ENCODE results near the gene ARHGEF19.

Gene ARHGEF19

GRCh38 chr1:16235347-16235746 is 22.9 kb upstream of the ARHGEF19 start:
- H3K27ac ChIP-seq (replicated peaks; ENCODE audit: low read length): no peak overlapping the region
- H3K4me3 ChIP-seq (ENCODE audit: low read length in 2 of 2): no peak overlapping the region
- H3K27me3 ChIP-seq (ENCODE audit: control insufficient read depth in 3 of 3, insufficient read depth in 3 of 3, low read depth in 1 of 3, low read length in 3 of 3): no peaks in the 10 kb centered on the region
- no peak overlapping the region for H3K23ac ChIP-seq (ENCODE audit: low read depth, low read length, poor library complexity)
- H3K9me3 ChIP-seq (replicated peaks in 1 of 2; ENCODE audit: control insufficient read depth in 2 of 2, insufficient read depth in 1 of 2, low read depth in 1 of 2, low read length in 2 of 2): peaks cover 0 to 1% of the 10 kb centered on the region in 2 donors
- no peak overlapping the region for H2BK15ac ChIP-seq (ENCODE audit: low read length)
- no peak overlapping the region for H2AK5ac ChIP-seq (ENCODE audit: low read depth, low read length)
- no peak overlapping the region for H3K4me2 ChIP-seq (ENCODE audit: insufficient read depth, low read length, poor library complexity, severe bottlenecking)
- no peak overlapping the region for H2BK12ac ChIP-seq (ENCODE audit: low read length)
- H3K79me1 ChIP-seq (ENCODE audit: low read depth, low read length): no peaks in the 10 kb centered on the region
- no CpG with 5 or more reads among the region's 2 CpGs for WGBS, 2 donors (ENCODE audit: extremely low coverage in 2 of 2, insufficient read length in 2 of 2, insufficient replicate concordance in 1 of 2)
- H3K18ac ChIP-seq (ENCODE audit: low read length): no peak overlapping the region
- no peak overlapping the region for H3K4ac ChIP-seq (ENCODE audit: low read length)
- no peak overlapping the region for H2AFZ ChIP-seq (ENCODE audit: low read length)
- H2BK5ac ChIP-seq (ENCODE audit: low read length): no peak overlapping the region
- no peak overlapping the region for H3K9ac ChIP-seq (ENCODE audit: low read depth, low read length, poor library complexity)
- peaks cover 0 to 2% of the 10 kb centered on the region in 2 donors for H3K36me3 ChIP-seq (replicated peaks in 1 of 2; ENCODE audit: control insufficient read depth in 2 of 2, insufficient read depth in 2 of 2, low read length in 2 of 2)
- H2BK120ac ChIP-seq (ENCODE audit: low read depth, low read length): no peak overlapping the region
- H3K14ac ChIP-seq (ENCODE audit: low read length): no peak overlapping the region
- peaks cover 7 to 9% of the 10 kb centered on the region in 2 donors for H3K4me1 ChIP-seq (ENCODE audit: control insufficient read depth in 2 of 2, insufficient read depth in 1 of 2, low read depth in 1 of 2, low read length in 2 of 2)
- no peak overlapping the region for H4K91ac ChIP-seq (ENCODE audit: low read depth, low read length, poor library complexity)
- no peak overlapping the region for H4K8ac ChIP-seq (ENCODE audit: low read depth, low read length)
- DNase-seq (ENCODE audit: low spot score): no peak

GRCh38 chr1:16233431-16233830 is 21.0 kb upstream of the ARHGEF19 start:
- Histone ChIP-seq H2AFZ (ENCODE audit: low read length) (no peak overlapping the region), H3K9me3 (replicated peaks in 1 of 2; ENCODE audit: control insufficient read depth in 2 of 2, insufficient read depth in 1 of 2, low read depth in 1 of 2, low read length in 2 of 2) (peaks cover 0 to 1% of the 10 kb centered on the region in 2 donors), H3K23ac (ENCODE audit: low read depth, low read length, poor library complexity) (no peak overlapping the region), H2BK5ac (ENCODE audit: low read length) (no peak overlapping the region), H3K4me3 (ENCODE audit: low read length in 2 of 2) (no peak overlapping the region), H3K27ac (replicated peaks; ENCODE audit: low read length) (no peak overlapping the region), H3K4me2 (ENCODE audit: insufficient read depth, low read length, poor library complexity, severe bottlenecking) (no peak overlapping the region), H3K79me1 (ENCODE audit: low read depth, low read length) (no peaks in the 10 kb centered on the region), H3K9ac (ENCODE audit: low read depth, low read length, poor library complexity) (no peak overlapping the region), H3K36me3 (replicated peaks in 1 of 2; ENCODE audit: control insufficient read depth in 2 of 2, insufficient read depth in 2 of 2, low read length in 2 of 2) (peaks cover 0 to 2% of the 10 kb centered on the region in 2 donors), H3K4me1 (ENCODE audit: control insufficient read depth in 2 of 2, insufficient read depth in 1 of 2, low read depth in 1 of 2, low read length in 2 of 2) (peaks cover 7 to 9% of the 10 kb centered on the region in 2 donors), H3K18ac (ENCODE audit: low read length) (no peak overlapping the region), H2BK15ac (ENCODE audit: low read length) (no peak overlapping the region), H4K8ac (ENCODE audit: low read depth, low read length) (no peak overlapping the region), H2AK5ac (ENCODE audit: low read depth, low read length) (no peak overlapping the region), H2BK120ac (ENCODE audit: low read depth, low read length) (no peak overlapping the region), H3K4ac (ENCODE audit: low read length) (no peak overlapping the region), H3K14ac (ENCODE audit: low read length) (no peak overlapping the region), H3K27me3 (ENCODE audit: control insufficient read depth in 3 of 3, insufficient read depth in 3 of 3, low read depth in 1 of 3, low read length in 3 of 3) (peaks cover 1 to 12% (median 9%) of the 10 kb centered on the region in 3 experiments), H2BK12ac (ENCODE audit: low read length) (no peak overlapping the region), H4K91ac (ENCODE audit: low read depth, low read length, poor library complexity) (no peak overlapping the region)
- WGBS, 2 donors (ENCODE audit: extremely low coverage in 2 of 2, insufficient read length in 2 of 2, insufficient replicate concordance in 1 of 2): no CpG with 5 or more reads among the region's 8 CpGs
- DNase-seq (ENCODE audit: low spot score): no peak

DNA sequence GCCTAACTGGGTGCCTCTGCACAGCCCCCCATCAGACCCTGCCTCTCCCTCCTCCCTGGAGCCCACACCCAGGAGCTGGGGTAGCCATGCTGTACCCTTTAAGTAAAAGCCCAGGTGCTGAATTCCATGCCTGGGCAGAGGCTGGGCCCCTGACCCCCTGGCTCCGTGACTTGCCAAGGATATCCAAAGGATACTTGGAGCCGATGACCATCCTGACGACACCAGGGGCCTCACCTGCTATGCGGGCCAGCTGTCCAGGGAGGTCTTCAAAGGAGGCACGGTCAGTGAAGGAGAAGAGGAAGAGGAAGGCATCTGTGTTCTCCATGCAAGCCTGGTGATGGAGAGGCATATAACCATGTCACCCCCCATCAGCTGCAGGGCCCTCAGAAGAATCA is 19.9 kb upstream of the ARHGEF19 start:
- Histone ChIP-seq H3K4ac (ENCODE audit: low read length) (no peak overlapping the region), H3K4me2 (ENCODE audit: insufficient read depth, low read length, poor library complexity, severe bottlenecking) (no peak overlapping the region), H3K27me3 (ENCODE audit: control insufficient read depth in 3 of 3, insufficient read depth in 3 of 3, low read depth in 1 of 3, low read length in 3 of 3) (peaks cover 13 to 23% (median 20%) of the 10 kb centered on the region in 3 experiments), H3K14ac (ENCODE audit: low read length) (no peak overlapping the region), H2BK15ac (ENCODE audit: low read length) (no peak overlapping the region), H4K91ac (ENCODE audit: low read depth, low read length, poor library complexity) (peak overlapping the region; percentile 3), H3K4me1 (ENCODE audit: control insufficient read depth in 2 of 2, insufficient read depth in 1 of 2, low read depth in 1 of 2, low read length in 2 of 2) (peaks cover 7 to 9% of the 10 kb centered on the region in 2 donors), H2BK120ac (ENCODE audit: low read depth, low read length) (peak overlapping the region; percentile 22), H2AK5ac (ENCODE audit: low read depth, low read length) (no peak overlapping the region), H3K36me3 (replicated peaks in 1 of 2; ENCODE audit: control insufficient read depth in 2 of 2, insufficient read depth in 2 of 2, low read length in 2 of 2) (peaks cover 0 to 2% of the 10 kb centered on the region in 2 donors), H4K8ac (ENCODE audit: low read depth, low read length) (no peak overlapping the region), H3K79me1 (ENCODE audit: low read depth, low read length) (no peaks in the 10 kb centered on the region), H3K23ac (ENCODE audit: low read depth, low read length, poor library complexity) (peak overlapping the region; percentile 25), H2AFZ (ENCODE audit: low read length) (no peak overlapping the region), H3K18ac (ENCODE audit: low read length) (no peak overlapping the region), H2BK5ac (ENCODE audit: low read length) (no peak overlapping the region), H3K27ac (replicated peaks; ENCODE audit: low read length) (no peak overlapping the region), H3K9me3 (replicated peaks in 1 of 2; ENCODE audit: control insufficient read depth in 2 of 2, insufficient read depth in 1 of 2, low read depth in 1 of 2, low read length in 2 of 2) (peaks cover under 1 to 1% of the 10 kb centered on the region in 2 donors), H3K4me3 (ENCODE audit: low read length in 2 of 2) (no peak overlapping the region), H2BK12ac (ENCODE audit: low read length) (no peak overlapping the region), H3K9ac (ENCODE audit: low read depth, low read length, poor library complexity) (peak overlapping the region; percentile 37)
- no CpG with 5 or more reads among the region's 5 CpGs for WGBS, 2 donors (ENCODE audit: extremely low coverage in 2 of 2, insufficient read length in 2 of 2, insufficient replicate concordance in 1 of 2)
- no peak for DNase-seq (ENCODE audit: low spot score)

DNA sequence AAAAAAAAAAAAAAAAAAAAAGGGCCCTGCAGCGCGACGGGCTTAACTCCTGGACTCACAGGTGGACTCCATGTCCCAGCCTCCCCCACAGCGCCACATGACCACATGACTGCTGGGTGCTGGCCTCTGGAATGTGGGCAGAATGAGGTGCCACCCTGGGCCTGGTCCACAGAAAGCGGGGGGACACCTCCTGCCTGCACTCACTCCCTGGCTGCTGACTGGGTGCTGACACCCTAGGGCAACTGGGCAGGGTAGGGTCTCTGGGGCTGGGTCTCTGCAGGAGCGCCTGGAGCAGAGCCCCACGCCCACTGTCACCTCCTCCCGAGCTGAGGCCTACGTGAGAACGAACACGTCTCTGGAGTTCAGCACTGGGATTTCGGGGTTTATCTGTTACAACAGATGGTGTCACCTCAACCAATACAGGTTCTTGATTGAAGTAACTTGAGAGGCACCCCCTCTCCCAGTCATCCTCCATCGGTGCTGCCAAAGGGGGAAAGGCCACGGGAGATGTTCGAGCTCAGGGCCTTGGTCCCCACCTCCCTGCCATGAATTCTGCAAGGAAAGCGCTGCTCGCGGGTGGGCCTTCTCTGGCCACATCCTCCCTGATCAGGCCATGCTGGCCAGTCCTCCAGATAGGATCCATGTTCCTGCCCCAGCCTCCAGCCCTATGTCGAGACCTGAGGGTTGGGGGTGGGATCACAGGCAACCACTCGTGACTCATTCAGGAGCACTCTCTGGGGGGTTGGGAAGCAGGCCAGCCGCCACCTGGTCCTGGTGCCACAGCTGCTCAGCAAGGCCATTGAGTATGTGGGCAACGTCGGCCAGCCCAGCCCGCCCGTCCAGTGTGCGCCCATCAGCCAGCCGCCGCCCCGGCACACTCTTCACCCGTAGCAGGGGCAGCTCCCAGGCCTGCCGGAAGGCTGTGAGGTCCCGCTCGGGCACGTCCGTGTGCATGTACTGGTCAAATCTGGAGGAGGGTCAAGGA is 19.2 kb upstream of the ARHGEF19 start:
- H3K27ac ChIP-seq (replicated peaks; ENCODE audit: low read length): no peak overlapping the region
- H4K8ac ChIP-seq (ENCODE audit: low read depth, low read length): no peak overlapping the region
- H3K36me3 ChIP-seq (replicated peaks in 1 of 2; ENCODE audit: control insufficient read depth in 2 of 2, insufficient read depth in 2 of 2, low read length in 2 of 2): peaks cover 0 to 2% of the 10 kb centered on the region in 2 donors
- H2BK120ac ChIP-seq (ENCODE audit: low read depth, low read length): peak overlapping the region; percentile 22
- WGBS, 2 donors (ENCODE audit: extremely low coverage in 2 of 2, insufficient read length in 2 of 2, insufficient replicate concordance in 1 of 2): no CpG with 5 or more reads among the region's 35 CpGs
- peak overlapping the region; percentile 14 for H3K14ac ChIP-seq (ENCODE audit: low read length)
- no peak for DNase-seq (ENCODE audit: low spot score)
- peaks cover 18 to 30% (median 27%) of the 10 kb centered on the region in 3 experiments for H3K27me3 ChIP-seq (ENCODE audit: control insufficient read depth in 3 of 3, insufficient read depth in 3 of 3, low read depth in 1 of 3, low read length in 3 of 3)
- peak overlapping the region; percentile 64 for H2BK15ac ChIP-seq (ENCODE audit: low read length)
- no peaks in the 10 kb centered on the region for H3K79me1 ChIP-seq (ENCODE audit: low read depth, low read length)
- H2BK5ac ChIP-seq (ENCODE audit: low read length): no peak overlapping the region
- no peak overlapping the region for H3K4ac ChIP-seq (ENCODE audit: low read length)
- peak overlapping the region; percentile 94 for H3K23ac ChIP-seq (ENCODE audit: low read depth, low read length, poor library complexity)
- H3K9ac ChIP-seq (ENCODE audit: low read depth, low read length, poor library complexity): peak overlapping the region; percentile 37
- H3K4me1 ChIP-seq (ENCODE audit: control insufficient read depth in 2 of 2, insufficient read depth in 1 of 2, low read depth in 1 of 2, low read length in 2 of 2): peaks cover 8 to 11% of the 10 kb centered on the region in 2 donors
- H2BK12ac ChIP-seq (ENCODE audit: low read length): no peak overlapping the region
- no peak overlapping the region for H3K4me2 ChIP-seq (ENCODE audit: insufficient read depth, low read length, poor library complexity, severe bottlenecking)
- H2AK5ac ChIP-seq (ENCODE audit: low read depth, low read length): peak overlapping the region; percentile 60
- peak overlapping the region; percentile 31 for H3K18ac ChIP-seq (ENCODE audit: low read length)
- peak overlapping the region; percentile 3 for H4K91ac ChIP-seq (ENCODE audit: low read depth, low read length, poor library complexity)
- H3K4me3 ChIP-seq (ENCODE audit: low read length in 2 of 2): no peak overlapping the region
- H2AFZ ChIP-seq (ENCODE audit: low read length): no peak overlapping the region
- peaks cover 4% of the 10 kb centered on the region in 2 donors for H3K9me3 ChIP-seq (replicated peaks in 1 of 2; ENCODE audit: control insufficient read depth in 2 of 2, insufficient read depth in 1 of 2, low read depth in 1 of 2, low read length in 2 of 2)

Data from neuronal stem cell (in vitro differentiated cells).